ENCODE results near the gene NRP1.

NRP1 gene

GRCh38 chr10:33257439-33258080, 76.9 kb downstream of the NRP1 start:
- no peak for DNase-seq

DNA sequence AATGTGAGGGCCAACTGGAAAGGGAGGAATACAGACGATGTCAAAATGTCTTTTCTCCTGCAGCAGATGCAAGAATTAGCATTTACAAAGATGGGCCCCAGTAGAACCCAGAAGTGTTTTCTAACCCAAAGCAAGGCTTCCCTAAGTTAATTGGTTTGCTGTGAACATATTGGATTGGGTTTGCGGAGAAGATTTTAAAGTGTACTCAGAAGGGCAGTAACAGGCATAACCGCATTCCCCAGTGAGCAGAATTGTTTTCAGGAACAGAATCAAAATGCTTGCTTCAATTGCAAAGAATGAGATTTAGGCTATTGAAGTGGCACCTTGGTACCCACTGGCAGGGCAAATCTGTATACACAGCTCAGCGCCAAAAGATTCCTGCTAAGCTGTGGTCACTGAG, 78.0 kb downstream of the NRP1 start:
- DNase-seq: no peak

DNA sequence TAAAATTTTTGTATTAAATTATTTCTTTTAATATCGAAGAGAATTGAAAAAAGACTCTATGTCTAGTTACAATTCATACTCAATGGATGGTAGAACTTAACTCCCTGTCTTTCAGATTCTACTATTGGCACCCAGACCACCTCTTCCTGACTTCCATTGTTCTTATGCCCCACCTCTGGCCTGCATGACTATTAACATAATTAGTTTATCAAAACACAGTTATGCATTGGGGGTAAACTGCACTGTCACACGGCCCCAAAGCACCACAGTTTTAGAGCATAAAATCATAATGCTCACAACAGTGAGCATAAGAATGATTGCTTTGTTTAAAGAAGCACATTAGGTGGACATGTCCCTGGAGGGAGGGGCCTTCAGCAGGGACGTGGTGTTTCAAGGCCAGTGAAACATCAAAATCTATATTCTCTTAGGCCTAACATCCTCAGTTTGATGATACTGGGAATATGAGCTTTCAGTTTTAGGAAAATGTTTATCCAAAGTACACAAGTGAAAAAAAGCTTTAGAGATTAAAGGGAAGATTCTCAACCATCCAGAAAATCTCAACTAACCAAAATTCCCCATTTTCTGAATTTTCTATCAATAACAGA, 79.8 kb downstream of the NRP1 start:
- DNase-seq: no peak

- DNase-seq: peak in 1 of 3 experiments; percentile 1
Observed at GRCh38 chr10:33253411-33253810, 81.1 kb downstream of the NRP1 start.

- no peak for DNase-seq
Observed at GRCh38 chr10:33252794-33253203, 81.7 kb downstream of the NRP1 start.

DNA sequence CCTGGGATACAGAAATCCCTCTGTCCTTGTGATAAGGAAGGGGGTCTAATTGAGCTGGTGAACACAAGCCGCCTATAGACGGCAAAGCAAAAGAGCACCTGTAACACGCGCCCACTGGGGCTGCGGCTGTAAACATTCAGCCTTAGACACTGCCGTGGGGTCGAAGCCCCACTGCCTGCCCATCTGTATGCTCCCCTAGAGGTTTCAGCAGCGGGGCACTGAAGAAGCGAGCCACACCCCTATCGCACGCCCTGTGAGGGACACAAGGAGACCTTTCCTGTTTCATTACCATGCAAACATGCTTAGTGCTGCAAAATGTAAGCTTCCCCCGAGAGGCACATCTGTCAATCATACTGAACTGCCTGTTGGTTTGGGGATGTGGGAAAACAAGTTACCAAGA, 82.1 kb downstream of the NRP1 start:
- no peak for DNase-seq

- no peak for DNase-seq
Observed at GRCh38 chr10:33249659-33250345, 84.7 kb downstream of the NRP1 start.

DNA sequence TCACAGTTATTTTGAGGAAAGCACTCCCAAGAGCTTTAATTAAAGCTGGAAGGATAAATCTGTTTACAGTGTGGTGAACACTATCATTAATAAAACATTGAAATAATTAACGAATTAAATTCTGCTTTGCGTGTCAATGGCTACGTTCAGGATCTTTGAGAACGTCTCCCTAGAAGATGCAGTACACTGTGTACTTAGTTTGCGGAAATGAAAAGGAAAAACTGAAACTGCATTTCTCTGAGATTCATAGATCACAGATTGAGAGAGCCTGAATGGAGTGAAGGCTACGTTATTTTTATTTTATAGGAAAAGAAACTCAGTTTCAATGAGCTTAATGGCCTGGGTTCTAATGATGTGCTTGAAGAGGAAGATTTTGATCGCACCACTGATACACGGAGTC, 85.3 kb downstream of the NRP1 start:
- DNase-seq: no peak

GRCh38 chr10:33248638-33249037, 85.8 kb downstream of the NRP1 start:
- no peak for DNase-seq

GRCh38 chr10:33247221-33247922, 87.1 kb downstream of the NRP1 start:
- no peak for DNase-seq

- no peak for DNase-seq
Observed at GRCh38 chr10:33245343-33245742, 89.1 kb downstream of the NRP1 start.

DNA sequence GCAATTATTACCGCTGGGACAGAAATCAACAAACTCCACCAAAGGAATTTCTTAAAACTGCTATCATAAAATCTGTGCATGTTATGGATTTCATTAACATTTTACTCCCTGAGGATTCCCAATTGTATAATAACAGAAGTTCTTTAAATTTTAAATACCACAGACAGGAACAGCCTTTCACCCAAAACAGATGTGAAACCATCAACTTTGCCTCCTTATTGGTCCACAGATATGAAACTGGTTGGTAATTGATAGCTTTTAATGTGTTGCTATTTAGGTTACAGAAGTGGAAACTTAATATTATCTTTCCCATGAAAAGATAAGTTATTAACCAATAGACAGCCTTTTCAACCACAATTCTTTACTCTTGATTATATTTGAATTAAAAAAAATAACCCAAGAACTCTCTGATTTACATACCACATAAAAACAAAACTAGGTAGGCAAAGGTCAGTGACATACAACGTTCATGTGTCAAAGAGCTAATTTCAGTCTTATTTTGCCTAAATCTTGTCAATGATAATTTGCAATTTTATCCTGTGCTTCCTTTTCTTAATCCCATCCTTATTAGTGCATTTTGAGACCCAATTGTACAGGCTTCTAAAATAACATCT, 90.0 kb downstream of the NRP1 start:
- DNase-seq: no peak

GRCh38 chr10:33243703-33244102, 90.8 kb downstream of the NRP1 start:
- DNase-seq: no peak

DNA sequence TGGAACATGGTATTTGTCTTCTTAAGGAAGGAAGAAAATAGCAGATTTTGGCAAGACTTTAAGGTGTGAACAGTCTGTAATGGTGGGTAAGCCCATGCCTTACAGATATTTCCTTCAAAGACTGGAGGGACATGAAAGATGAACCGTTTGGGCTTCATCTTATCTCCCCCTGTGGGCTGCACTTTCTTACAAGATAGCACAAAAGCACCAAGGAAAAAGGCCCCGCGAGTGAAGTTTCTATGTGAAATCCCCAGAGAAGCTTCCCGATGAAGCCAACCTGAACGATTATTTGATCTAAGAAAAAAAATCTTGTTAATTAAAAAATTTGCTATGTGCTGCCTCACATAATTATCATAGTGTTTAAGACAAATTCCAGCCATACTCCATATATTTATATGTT, 91.5 kb downstream of the NRP1 start:
- DNase-seq: no peak

DNA sequence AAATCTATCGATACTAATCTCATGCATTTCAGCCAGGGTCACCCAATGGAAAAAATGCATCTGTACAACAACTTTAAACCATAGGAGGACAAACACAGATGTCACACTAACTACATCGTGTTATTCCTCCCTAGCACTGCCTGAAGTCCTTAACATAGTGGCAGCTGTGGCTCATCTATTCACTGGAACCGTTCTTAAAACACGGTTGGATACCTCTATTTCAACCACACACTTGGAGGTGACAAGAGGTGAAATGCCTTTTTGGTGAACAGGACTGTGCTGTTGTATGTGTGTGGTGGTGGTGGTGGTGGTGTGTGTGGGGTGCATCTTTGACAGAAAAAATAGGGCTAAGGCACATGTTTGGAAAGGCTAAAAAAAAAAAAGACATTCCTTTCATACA, 93.1 kb downstream of the NRP1 start:
- DNase-seq: no peak

DNA sequence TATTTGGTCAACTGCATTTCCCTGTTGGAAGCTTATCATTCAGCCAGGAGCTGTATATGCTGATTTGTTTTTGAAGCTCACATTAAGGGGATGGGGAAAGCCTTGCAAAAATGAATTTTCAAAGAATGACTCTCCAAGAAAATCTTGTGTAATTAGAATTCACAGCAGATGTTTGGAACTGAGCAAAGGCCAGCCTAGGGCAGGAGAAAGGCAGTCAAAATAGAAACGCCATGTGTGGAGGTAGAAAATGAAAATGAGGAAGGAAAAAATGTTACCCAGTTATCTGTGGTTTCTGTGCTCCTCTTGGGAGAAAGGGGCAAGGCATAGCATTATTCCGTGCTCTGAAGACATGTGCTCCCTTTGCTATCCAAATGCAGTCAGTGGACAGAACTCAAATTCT, 93.5 kb downstream of the NRP1 start:
- DNase-seq: no peak

DNA sequence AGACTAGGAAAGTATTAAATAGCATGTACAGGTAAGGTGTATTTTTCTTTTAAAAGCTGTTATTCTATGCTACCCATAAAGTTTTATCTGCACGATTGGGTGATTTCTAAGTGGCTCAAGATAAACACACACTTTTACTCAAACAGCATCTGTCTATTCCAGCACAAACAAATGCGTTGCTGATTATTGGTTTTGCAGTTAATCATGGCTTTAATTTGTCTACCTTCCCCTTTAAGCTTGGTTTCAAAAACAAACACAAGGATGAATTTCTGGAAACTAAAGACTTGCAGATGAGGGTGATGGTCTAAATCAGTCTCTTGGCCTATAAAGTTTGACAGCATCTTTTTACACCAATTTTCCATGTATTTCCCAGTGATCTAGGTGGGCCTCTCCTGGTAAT, 94.2 kb downstream of the NRP1 start:
- DNase-seq: peak in 1 of 3 experiments; percentile 25

DNA sequence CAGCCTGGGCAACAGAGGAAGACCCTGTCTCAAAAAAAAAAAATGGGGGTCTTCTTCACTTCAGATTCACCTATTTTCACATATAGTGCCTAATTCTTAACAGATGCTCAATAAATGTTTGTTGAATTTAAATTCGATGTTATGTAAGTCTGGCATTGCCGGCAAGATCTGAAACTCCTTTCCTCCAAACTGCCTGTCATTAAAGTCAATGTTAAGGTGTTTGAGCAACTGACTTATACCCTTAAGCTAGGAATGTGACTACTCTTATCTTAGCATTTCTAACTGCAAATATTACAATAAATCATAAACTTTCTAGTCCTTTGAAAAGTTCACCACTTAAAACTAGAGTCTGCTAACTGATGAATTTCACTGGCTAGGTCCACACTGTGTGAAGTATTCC, 95.2 kb downstream of the NRP1 start:
- no peak for DNase-seq

DNA sequence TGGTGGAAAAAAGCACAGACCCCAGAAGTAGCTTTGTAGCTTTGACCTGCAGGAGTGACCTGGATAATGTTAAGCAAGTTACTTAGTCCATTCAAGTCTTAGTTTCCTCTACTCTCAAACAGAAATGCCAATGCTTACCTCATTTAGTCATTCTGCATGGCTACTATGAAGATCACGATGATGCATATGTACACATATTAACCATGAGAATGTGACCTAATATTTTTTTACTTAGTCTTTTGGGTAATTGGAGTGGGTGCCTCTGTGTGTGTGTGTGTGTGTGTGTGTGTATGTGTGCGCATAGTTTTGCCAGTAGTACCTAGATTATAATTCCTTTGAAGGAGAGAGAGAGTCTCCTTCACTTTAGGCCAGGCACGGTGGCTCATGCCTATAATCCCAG, 95.8 kb downstream of the NRP1 start:
- DNase-seq: no peak

DNA sequence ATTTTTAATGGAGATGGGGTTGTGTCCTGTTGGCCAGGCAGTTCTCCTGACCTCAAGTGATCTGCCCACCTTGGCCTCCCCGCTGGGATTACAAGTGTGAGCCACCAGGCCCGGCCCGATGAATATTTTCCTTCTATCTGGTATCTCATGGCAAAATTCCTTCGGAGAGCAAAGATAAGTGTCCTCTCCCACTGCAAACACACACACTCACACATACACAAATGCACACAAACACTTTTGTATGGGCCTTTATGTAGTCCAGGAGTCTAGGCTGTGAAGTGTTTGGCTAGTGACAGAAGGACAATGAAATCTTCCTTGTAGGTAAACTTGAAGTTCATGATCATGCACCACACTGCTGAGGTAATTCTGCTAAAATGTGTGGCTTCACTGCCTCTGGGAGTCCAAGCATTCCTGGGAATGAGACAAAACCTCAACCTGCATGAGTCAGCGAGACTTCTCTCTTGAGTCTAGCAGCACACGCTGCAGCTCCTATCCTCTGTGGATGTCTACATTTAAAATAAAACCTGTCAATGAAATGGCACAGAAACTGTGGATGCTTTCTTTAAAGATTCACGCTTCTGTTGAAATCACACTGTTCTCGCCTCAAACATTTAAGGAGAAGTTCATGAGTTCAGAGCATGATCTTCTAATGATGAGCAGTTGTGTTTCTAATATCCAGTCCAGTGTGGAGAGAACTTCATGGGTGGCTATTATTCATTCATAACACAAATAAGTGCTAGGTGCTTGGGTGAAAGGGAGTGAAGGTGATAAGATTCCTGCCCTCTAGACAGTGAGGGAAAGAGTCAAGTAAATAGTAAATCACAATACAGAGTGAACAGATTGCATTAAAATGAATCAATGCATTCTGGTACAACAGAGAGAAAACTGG, 96.5 kb downstream of the NRP1 start:
- no peak for DNase-seq

DNA sequence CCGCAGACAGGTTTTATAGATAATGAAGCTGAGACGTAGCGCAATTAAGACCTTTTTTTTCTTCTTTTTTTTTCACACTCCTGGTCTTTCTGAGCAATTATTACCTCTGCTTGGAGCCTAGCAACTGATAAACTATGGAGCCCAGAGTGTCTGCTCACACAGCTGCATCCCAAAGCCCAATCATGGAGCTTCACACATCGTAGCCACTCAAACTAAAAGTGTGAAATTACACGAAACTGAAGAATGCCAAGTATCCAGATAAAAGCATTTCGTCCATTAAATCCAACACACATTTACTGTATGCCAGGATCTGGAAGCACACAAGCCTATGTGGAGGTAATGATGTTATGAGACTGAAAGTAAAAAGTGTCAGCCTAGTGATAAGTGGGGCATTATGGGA, 97.6 kb downstream of the NRP1 start:
- DNase-seq: no peak

GRCh38 chr10:33235951-33236350, 98.5 kb downstream of the NRP1 start:
- DNase-seq: no peak

Data from NCI-H1417 (cell line).